HepG2 (cell line): ENCODE measurements around the gene HID1. TPM values are rescaled to one million over a fixed set of nuclear protein-coding genes. Genes with fewer than 3 reads are reported as not detected.

Experiments used
- CREM ChIP-seq, 2 experiments: sonication (generic) in 1 of 2; formaldehyde crosslinking in 1 of 2; IDR thresholded peaks; 2 replicates each; pipeline versions ENCODE4 v1.4.0 to v1.6.1; 2016 to 2020; ENCODE audit warnings: antibody characterized with exemption in 1 of 2, mild to moderate bottlenecking in 1 of 2, missing genetic modification reagents in 1 of 2
- HINFP ChIP-seq: sonication (generic); formaldehyde crosslinking; IDR thresholded peaks from 2 replicates; pipeline ENCODE4 v1.4.0; 2020; ENCODE audit warnings: low read depth, mild to moderate bottlenecking, missing genetic modification reagents
- HOXA7 ChIP-seq: sonication (generic); formaldehyde crosslinking; IDR thresholded peaks from 2 replicates; pipeline ENCODE4 v1.8.1; 2022; ENCODE audit warnings: mild to moderate bottlenecking, missing genetic modification reagents, moderate library complexity
- IKZF1 ChIP-seq: fragments of 450-650 bp; IDR thresholded peaks from 2 replicates; pipeline ENCODE4 v1.7.1; 2016
- MYNN ChIP-seq: sonication (generic); formaldehyde crosslinking; IDR thresholded peaks from 2 replicates; pipeline ENCODE4 v1.4.0; 2020; ENCODE audit warnings: mild to moderate bottlenecking, low read depth, missing genetic modification reagents
- RBFOX2 ChIP-seq: fragments of 200-400 bp; formaldehyde crosslinking; IDR thresholded peaks from 2 replicates; pipeline ENCODE4 v1.6.1; 2017; ENCODE audit warnings: low read depth, mild to moderate bottlenecking, low read length
- TBL1XR1 ChIP-seq: fragments of 150-350 bp; IDR thresholded peaks from 2 replicates; pipeline ENCODE4 v1.6.1; 2014; ENCODE audit warnings: borderline replicate concordance, low read length; ENCODE audit not compliant: partially characterized antibody
- TRAFD1 ChIP-seq: sonication (generic); formaldehyde crosslinking; IDR thresholded peaks from 2 replicates; pipeline ENCODE4 v1.5.1; 2020; ENCODE audit warnings: missing genetic modification reagents, mild to moderate bottlenecking, borderline replicate concordance
- YY1 ChIP-seq: IDR thresholded peaks from 2 replicates; pipeline ENCODE4 v1.6.1; 2011; ENCODE audit warnings: low read length, low read depth, moderate library complexity, mild to moderate bottlenecking; ENCODE audit not compliant: insufficient read depth, insufficient replicate concordance
- ZNF17 ChIP-seq: sonication (generic); formaldehyde crosslinking; IDR thresholded peaks from 2 replicates; pipeline ENCODE4 v1.5.0; 2020; ENCODE audit warnings: mild to moderate bottlenecking, missing genetic modification reagents
- ZNF441 ChIP-seq: sonication (generic); formaldehyde crosslinking; IDR thresholded peaks from 2 replicates; pipeline ENCODE4 v1.7.0; 2021; ENCODE audit warnings: missing genetic modification reagents, borderline replicate concordance
- ZNF713 ChIP-seq: sonication (generic); formaldehyde crosslinking; IDR thresholded peaks from 2 replicates; pipeline ENCODE4 v1.4.0; 2020; ENCODE audit warnings: mild to moderate bottlenecking, missing genetic modification reagents
- ZNF720 ChIP-seq: sonication (generic); formaldehyde crosslinking; IDR thresholded peaks from 2 replicates; pipeline ENCODE4 v1.4.0; 2020; ENCODE audit warnings: missing genetic modification reagents
- polyA plus RNA-seq, 8 experiments: library from polyadenylated mRNA; depleted of rRNA in 3 of 8; stranded (reverse) in 7 of 8; unstranded in 1 of 8; fragments of >200 nt; fragmentation: Illumina TruSeq in 4 of 8; extraction: Trizol in 4 of 8; gene quantifications; 2 replicates each; pipeline versions ENCODE4 v1.2.1 to v1.2.3, GENCODE V29; 2011 to 2016; ENCODE audit warnings: low read depth in 4 of 8, missing spikeins in 1 of 8, mixed read lengths in 1 of 8; ENCODE audit not compliant: insufficient read depth in 1 of 8
- total RNA-seq, 5 experiments: library from RNA; depleted of rRNA; stranded (reverse); fragments of >200 nt; fragmentation: Illumina TruSeq; extraction: Trizol; gene quantifications; 2 replicates each; pipeline ENCODE4 v1.2.3, GENCODE V29; 2016; ENCODE audit warnings: low read depth in 1 of 5
- TF ChIP-seq, protein P1 (sequence below): IDR thresholded peaks from 2 replicates; pipeline ENCODE4 v1.6.1; 2016; ENCODE audit warnings: low read depth, borderline replicate concordance
- TF ChIP-seq, protein P2 (sequence below): sonication (generic); formaldehyde crosslinking; IDR thresholded peaks from 2 replicates; pipeline ENCODE4 v1.5.1; 2020; ENCODE audit warnings: missing genetic modification reagents, mild to moderate bottlenecking, borderline replicate concordance
- TF ChIP-seq, protein P3 (sequence below): sonication (generic); formaldehyde crosslinking; IDR thresholded peaks from 2 replicates; pipeline ENCODE4 v1.4.0; 2020; ENCODE audit warnings: missing genetic modification reagents, mild to moderate bottlenecking, borderline replicate concordance

Gene HID1
- total and polyA plus RNA-seq, 2 of the 13 experiments (the other 11 are each of a cell fraction or from before 2014, with no cell fraction given): 2.1 to 10.6 TPM

- peak; percentile 84 for TF ChIP-seq CREM (IDR thresholded peaks at IDR 0.05)
- TF ChIP-seq CREM (CRISPR knock-in tag; IDR thresholded peaks at IDR 0.05): peak; percentile 16; the same call in 1 of the 2 replicates
- peak; percentile 25 for TF ChIP-seq TBL1XR1
- peak; percentile 76; the same call in 1 of the 2 replicates for TF ChIP-seq ZNF441 (CRISPR knock-in tag)
- TF ChIP-seq TRAFD1 (CRISPR knock-in tag): no peak
- peak; percentile 98 for TF ChIP-seq YY1
- TF ChIP-seq, protein P1, sequence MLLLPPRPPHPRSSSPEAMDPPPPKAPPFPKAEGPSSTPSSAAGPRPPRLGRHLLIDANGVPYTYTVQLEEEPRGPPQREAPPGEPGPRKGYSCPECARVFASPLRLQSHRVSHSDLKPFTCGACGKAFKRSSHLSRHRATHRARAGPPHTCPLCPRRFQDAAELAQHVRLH (CRISPR knock-in tag): peak; percentile 99
- 0 out of 2 replicates have a peak, but pooled peaks have one; percentile 46 for TF ChIP-seq ZNF720 (CRISPR knock-in tag)
- peak; percentile 100 for TF ChIP-seq RBFOX2
- TF ChIP-seq, protein P2, sequence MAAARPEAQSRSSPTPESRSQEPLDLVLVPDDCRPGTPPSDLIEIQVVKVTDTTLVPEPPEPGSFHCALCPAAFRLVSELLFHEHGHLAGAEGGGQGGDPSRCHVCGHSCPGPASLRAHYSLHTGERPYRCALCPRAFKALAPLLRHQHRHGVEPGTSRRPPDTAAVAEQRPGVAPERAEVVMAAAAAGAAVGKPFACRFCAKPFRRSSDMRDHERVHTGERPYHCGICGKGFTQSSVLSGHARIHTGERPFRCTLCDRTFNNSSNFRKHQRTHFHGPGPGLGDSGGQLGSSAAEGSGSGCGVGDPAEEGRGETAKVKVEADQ: peak; percentile 99
- peak; percentile 88; the same call in 1 of the 2 replicates for TF ChIP-seq MYNN (CRISPR knock-in tag)
- peak; percentile 97; the same call in 1 of the 2 replicates for TF ChIP-seq ZNF713 (CRISPR knock-in tag)
- TF ChIP-seq HOXA7 (CRISPR knock-in tag): no peak
- TF ChIP-seq ZNF17 (CRISPR knock-in tag): no peak
- peak; percentile 93 for TF ChIP-seq HINFP (CRISPR knock-in tag)
- TF ChIP-seq IKZF1: no peak
- TF ChIP-seq, protein P3, sequence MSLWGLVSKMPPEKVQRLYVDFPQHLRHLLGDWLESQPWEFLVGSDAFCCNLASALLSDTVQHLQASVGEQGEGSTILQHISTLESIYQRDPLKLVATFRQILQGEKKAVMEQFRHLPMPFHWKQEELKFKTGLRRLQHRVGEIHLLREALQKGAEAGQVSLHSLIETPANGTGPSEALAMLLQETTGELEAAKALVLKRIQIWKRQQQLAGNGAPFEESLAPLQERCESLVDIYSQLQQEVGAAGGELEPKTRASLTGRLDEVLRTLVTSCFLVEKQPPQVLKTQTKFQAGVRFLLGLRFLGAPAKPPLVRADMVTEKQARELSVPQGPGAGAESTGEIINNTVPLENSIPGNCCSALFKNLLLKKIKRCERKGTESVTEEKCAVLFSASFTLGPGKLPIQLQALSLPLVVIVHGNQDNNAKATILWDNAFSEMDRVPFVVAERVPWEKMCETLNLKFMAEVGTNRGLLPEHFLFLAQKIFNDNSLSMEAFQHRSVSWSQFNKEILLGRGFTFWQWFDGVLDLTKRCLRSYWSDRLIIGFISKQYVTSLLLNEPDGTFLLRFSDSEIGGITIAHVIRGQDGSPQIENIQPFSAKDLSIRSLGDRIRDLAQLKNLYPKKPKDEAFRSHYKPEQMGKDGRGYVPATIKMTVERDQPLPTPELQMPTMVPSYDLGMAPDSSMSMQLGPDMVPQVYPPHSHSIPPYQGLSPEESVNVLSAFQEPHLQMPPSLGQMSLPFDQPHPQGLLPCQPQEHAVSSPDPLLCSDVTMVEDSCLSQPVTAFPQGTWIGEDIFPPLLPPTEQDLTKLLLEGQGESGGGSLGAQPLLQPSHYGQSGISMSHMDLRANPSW (CRISPR knock-in tag): peak; percentile 97; the same call in 1 of the 2 replicates
These were observed 40.0 kb upstream of the HID1 start, which contains the start of gene MRPL58 (continued) for GRCh38 chr17:75012346-75013091.
